ENCODE data around the gene CASP14.

Gene CASP14

DNA sequence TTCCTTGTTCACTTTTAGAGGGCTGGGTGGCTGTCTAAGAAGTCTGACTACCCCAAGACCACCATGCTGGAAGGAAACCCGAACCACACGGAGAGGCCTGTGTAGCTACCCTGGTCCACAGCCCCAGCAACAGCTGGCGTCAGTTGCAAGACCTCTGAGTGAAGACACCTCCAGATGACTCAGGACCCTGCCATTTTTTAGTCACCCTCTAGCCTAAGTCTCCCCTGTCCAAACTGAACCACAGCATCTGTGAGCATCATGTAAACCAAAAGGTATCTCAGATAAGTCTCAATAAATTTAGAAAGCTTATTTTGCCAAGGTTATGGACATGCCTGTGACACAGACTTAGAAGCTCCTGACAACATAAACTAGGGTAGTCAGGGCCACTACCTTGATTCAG lies 55.8 kb downstream of the CASP14 start:
- H3K36me3 ChIP-seq (ENCODE audit: insufficient read depth, low read length) = no peaks in the 10 kb centered on the region
- H2AFZ ChIP-seq (ENCODE audit: low read length) = no peak overlapping the region
- no peak overlapping the region for H3K4me3 ChIP-seq (ENCODE audit: low read depth, low read length, poor library complexity, severe bottlenecking)
- no peaks in the 10 kb centered on the region for H3K9me2 ChIP-seq (ENCODE audit: low read depth, low read length)
- H3K4me1 ChIP-seq (ENCODE audit: insufficient read depth, low read length, severe bottlenecking) = no peaks in the 10 kb centered on the region
- H3F3A ChIP-seq (ENCODE audit: insufficient read depth, low read length) = no peaks in the 10 kb centered on the region
- H3K79me2 ChIP-seq (ENCODE audit: insufficient read depth, low read length) = no peaks in the 10 kb centered on the region
- no peak overlapping the region for H3K27ac ChIP-seq (ENCODE audit: low read depth, low read length, poor library complexity, severe bottlenecking)
- no peaks in the 10 kb centered on the region for H3K9me3 ChIP-seq (ENCODE audit: low read length)
- no peak overlapping the region for H3K9ac ChIP-seq (ENCODE audit: low read length)
- H3K27me3 ChIP-seq (ENCODE audit: insufficient read depth, low read length) = no peaks in the 10 kb centered on the region; the same call in 1 of the 2 replicates
- TF ChIP-seq, protein P1, sequence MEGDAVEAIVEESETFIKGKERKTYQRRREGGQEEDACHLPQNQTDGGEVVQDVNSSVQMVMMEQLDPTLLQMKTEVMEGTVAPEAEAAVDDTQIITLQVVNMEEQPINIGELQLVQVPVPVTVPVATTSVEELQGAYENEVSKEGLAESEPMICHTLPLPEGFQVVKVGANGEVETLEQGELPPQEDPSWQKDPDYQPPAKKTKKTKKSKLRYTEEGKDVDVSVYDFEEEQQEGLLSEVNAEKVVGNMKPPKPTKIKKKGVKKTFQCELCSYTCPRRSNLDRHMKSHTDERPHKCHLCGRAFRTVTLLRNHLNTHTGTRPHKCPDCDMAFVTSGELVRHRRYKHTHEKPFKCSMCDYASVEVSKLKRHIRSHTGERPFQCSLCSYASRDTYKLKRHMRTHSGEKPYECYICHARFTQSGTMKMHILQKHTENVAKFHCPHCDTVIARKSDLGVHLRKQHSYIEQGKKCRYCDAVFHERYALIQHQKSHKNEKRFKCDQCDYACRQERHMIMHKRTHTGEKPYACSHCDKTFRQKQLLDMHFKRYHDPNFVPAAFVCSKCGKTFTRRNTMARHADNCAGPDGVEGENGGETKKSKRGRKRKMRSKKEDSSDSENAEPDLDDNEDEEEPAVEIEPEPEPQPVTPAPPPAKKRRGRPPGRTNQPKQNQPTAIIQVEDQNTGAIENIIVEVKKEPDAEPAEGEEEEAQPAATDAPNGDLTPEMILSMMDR (IDR thresholded peaks at IDR 0.05; ENCODE audit: low read length) = no peak
- no peak for TF ChIP-seq EZH2 (IDR thresholded peaks at IDR 0.05; ENCODE audit: borderline replicate concordance, low read length)
- H3K4me2 ChIP-seq (ENCODE audit: low read length) = no peak overlapping the region
- H4K20me1 ChIP-seq (ENCODE audit: insufficient read depth, low read length) = no peaks in the 10 kb centered on the region

DNA sequence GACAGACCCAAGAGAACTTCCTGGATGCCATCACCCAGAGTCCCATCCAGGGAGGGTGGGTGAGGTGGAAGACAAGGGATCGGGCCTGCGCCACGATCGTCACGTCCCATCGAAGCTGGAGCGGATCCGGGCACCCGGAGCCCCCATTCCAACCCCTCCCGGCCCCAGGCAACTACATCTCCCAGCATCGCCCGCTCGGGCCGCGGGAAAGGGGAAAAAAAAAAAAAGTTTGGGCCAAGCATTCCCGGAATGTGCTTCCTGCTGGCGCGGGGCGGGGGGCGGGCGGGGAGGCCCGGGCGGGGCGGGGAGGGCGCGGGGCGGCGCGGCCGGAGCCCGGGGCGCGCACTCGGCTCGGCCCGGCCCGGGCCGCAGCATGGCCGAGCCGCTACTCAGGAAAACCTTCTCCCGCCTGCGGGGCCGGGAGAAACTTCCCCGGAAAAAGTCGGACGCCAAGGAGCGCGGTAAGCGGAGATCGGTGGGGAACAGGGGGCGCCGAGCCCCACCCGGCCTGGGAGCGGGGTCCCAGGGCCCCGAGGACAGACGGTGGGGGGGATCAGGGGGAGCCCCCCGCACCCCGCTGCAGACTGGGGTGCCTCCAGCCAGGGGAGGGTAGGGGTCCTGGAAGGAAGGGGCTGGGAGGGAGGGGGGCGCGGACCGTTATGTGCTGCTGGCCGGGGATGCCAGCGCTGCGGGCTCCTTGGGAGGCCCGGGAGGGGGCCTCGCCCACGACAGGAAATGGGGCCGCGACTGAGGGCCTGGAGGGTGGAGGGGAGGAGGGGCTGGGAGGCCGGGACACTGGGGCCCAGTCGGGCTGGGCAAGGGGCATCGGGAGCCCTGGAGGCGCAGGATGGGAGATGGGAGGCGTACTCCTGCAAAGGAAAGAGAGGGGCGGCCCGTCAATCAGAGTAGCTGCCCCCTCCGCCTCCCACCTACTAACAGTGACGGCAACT lies 58.1 kb downstream of the CASP14 start, which contains the start of gene SYDE1:
TSS of gene SYDE1 (plus strand) at position 341 of the 950 bp plus-strand sequence. CDS start at position 374, 33 bp downstream.
- no peaks in the 10 kb centered on the region for H3F3A ChIP-seq (ENCODE audit: insufficient read depth, low read length)
- H3K36me3 ChIP-seq (ENCODE audit: insufficient read depth, low read length) = no peaks in the 10 kb centered on the region
- no peaks in the 10 kb centered on the region; the same call in 1 of the 2 replicates for H3K27me3 ChIP-seq (ENCODE audit: insufficient read depth, low read length)
- no peak within 1 kb of the TSS for H3K9ac ChIP-seq (ENCODE audit: low read length)
- no peak within 1 kb of the TSS for H3K4me3 ChIP-seq (ENCODE audit: low read depth, low read length, poor library complexity, severe bottlenecking)
- H2AFZ ChIP-seq (ENCODE audit: low read length) = no peak within 1 kb of the TSS
- no peaks in the 10 kb centered on the region for H3K4me1 ChIP-seq (ENCODE audit: insufficient read depth, low read length, severe bottlenecking)
- H3K9me2 ChIP-seq (ENCODE audit: low read depth, low read length) = no peaks in the 10 kb centered on the region
- H3K79me2 ChIP-seq (ENCODE audit: insufficient read depth, low read length) = no peaks in the 10 kb centered on the region
- no peak within 1 kb of the TSS for H3K27ac ChIP-seq (ENCODE audit: low read depth, low read length, poor library complexity, severe bottlenecking)
- no peaks in the 10 kb centered on the region for H4K20me1 ChIP-seq (ENCODE audit: insufficient read depth, low read length)
- TF ChIP-seq EZH2 (IDR thresholded peaks at IDR 0.05; ENCODE audit: borderline replicate concordance, low read length) = no peak
- TF ChIP-seq, protein P1 (IDR thresholded peaks at IDR 0.05; ENCODE audit: low read length) = no peak
- H3K4me2 ChIP-seq (ENCODE audit: low read length) = no peak within 1 kb of the TSS
- no peaks in the 10 kb centered on the region for H3K9me3 ChIP-seq (ENCODE audit: low read length)
